ENCODE data around the gene GRIN3B.

GRIN3B gene

DNA sequence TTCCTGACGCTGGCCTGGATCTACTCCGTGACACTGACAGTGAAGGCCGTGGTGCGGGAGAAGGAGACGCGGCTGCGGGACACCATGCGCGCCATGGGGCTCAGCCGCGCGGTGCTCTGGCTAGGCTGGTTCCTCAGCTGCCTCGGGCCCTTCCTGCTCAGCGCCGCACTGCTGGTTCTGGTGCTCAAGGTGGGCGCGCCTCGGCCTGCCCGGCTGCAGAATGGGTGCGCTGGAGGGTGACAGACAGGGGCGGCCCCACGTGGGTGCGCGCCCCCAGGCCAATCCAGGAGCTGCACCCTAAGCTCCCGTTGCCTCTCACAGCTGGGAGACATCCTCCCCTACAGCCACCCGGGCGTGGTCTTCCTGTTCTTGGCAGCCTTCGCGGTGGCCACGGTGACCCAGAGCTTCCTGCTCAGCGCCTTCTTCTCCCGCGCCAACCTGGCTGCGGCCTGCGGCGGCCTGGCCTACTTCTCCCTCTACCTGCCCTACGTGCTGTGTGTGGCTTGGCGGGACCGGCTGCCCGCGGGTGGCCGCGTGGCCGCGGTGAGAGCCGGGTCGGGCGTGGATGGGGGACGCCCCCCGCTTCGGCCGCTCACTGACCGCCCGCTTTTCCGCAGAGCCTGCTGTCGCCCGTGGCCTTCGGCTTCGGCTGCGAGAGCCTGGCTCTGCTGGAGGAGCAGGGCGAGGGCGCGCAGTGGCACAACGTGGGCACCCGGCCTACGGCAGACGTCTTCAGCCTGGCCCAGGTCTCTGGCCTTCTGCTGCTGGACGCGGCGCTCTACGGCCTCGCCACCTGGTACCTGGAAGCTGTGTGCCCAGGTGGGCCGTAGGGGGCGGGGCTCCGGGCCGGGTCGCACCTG lies 46.8 kb downstream of the GRIN3B start:
- DNase-seq = no peak

DNA sequence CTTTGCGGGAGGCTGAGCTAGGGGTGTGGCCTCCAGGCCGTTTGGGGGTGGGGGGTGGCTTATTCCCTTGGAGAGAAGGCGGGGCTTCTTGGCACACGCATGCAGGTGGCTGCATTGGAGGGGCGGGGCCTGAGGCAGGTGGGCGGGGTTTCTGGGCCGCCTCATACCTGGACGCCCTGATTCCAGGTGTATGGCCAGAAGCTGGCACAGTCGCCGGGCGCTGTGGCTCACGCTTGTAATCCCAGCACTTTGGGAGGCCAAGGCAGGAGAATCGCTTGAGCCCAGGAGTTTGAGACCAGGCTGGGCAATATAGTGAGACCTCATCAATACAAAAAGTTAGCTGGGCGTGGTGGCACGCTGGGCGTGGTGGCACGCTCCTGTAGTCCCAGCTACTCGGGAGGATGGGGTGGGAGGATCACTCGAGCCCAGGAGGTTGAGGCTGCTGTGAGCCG lies 47.5 kb downstream of the GRIN3B start:
- no peak for DNase-seq

DNA sequence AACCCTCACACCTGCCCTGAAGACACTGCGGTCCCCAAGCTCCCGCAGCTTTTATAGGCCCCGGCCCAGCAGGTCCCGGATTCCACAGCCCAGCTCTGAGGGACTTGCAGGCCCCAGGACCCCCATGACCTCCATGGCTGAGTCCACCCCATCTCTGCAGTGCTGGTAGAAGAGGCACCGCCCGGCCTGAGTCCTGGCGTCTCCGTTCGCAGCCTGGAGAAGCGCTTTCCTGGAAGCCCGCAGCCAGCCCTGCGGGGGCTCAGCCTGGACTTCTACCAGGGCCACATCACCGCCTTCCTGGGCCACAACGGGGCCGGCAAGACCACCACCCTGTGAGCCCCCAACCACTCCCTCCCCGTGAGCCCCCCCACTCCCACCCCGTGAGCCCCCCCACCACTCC lies 48.9 kb downstream of the GRIN3B start:
- no peak for DNase-seq

DNA sequence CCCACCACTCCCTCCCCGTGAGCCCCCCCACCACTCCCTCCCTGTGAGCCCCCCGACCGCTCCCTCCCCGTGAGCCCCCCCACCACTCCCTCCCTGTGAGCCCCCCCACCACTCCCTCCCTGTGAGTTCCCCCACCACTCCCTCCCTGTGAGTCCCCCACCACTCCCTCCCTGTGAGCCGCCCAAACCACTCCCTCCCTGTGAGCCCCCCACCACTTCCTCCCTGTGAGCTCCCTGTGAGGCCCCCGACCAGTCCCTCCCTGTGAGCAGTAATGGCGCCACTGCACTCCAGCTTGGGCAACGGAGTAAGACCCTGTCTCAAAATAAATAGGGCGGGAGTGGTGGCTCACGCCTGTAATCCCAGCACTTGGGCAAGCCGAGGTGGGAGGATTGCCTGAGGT lies 49.6 kb downstream of the GRIN3B start:
- DNase-seq = no peak

DNA sequence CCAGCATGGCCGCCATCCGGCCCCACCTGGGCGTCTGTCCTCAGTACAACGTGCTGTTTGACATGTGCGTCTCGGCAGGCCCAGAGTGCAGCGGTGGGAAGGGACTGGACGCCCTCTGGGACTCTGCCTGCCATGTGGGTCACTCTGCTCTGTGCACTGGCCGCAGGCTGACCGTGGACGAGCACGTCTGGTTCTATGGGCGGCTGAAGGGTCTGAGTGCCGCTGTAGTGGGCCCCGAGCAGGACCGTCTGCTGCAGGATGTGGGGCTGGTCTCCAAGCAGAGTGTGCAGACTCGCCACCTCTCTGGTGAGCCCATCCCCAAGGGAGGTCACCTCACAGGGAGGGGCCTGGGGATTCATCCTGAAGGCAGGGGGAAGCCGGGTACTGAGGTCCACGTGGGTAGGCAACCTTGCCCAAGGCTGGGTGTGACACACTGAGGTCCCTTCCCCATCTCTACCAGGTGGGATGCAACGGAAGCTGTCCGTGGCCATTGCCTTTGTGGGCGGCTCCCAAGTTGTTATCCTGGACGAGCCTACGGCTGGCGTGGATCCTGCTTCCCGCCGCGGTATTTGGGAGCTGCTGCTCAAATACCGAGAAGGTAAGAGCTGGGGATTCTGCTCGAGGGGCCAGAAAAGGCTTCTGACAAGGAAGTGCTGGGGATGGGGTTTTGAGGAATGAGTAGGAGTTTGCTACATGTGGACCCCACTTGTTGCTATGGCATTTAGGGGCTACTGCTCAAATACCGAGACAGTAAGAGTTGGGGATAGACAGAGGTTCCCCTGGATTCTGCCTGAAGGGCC lies 51.0 kb downstream of the GRIN3B start:
- no peak for DNase-seq

DNA sequence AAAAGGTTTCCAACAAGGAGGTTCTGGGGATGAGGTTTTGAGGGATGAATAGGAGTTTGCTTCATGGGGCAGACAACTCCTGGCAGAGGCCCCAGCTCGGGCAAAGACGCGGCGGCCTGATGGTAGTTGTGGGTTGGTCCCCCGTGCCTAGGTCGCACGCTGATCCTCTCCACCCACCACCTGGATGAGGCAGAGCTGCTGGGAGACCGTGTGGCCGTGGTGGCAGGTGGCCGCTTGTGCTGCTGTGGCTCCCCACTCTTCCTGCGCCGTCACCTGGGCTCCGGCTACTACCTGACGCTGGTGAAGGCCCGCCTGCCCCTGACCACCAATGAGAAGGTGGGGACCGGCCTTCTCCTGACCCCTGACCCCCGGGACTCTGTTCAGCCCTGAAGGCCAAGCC lies 51.6 kb downstream of the GRIN3B start:
- no peak for DNase-seq

DNA sequence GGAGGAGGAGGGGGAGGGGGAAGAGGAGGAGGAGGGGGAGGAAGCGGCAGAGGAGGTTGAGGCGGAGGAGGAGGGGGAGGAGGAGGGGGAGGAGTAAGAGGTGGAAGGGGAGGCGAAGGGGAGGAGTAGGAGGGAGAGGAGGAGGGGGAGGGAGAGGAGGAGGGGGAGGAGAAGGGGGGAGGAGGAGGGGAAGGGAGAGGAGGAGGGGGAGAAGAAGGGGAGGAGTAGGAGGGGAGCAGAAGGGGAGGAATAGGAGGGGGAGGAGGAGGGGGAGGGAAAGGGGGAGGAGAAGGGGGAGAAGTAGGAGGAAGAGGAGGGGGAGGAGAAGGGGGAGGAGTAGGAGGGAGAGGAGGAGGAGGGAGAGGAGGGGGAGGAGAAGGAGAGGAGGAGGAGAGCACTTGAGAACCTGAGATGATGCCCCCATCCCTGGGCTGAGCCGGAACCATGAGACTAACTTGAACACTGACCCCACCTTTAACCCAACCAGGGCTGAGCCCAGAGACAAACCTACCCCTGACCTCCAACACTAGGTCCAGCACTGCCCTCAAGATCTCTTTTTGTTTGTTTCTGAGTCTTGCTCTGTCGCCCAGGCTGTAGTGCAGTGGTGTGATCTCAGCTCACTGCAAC lies 52.2 kb downstream of the GRIN3B start:
- no peak for DNase-seq

DNA sequence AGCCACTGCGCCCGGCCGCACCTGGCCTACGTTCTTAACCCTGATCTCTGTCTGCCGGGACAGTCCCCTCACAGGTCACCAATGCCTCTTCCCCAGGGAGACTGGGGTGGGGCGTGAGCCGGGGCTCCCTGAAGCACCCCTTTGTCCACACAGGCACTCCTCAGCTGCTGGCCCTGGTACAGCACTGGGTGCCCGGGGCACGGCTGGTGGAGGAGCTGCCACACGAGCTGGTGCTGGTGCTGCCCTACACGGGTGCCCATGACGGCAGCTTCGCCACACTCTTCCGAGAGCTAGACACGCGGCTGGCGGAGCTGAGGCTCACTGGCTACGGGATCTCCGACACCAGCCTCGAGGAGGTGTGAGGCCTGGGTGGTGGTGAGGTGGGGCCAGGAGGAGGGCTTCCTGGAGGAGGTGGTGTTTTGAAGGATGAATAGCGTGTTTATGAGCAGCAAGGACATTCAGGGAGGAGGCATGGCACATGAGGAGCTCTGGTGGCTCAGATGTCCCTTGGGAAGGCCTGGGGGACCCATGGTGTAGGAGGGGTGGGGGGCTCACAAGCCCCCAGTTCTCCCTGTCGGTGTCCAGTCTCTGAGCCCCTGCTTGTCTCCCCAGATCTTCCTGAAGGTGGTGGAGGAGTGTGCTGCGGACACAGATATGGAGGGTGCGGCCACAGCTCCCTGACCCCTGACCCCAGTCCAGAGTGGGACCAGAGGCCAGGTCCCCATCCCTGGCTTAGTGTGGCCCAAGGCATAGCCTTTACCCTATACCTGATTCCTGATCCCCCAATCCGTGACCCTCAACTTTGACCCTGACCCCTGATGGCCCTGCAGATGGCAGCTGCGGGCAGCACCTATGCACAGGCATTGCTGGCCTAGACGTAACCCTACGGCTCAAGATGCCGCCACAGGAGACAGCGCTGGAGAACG lies 53.2 kb downstream of the GRIN3B start:
- DNase-seq = no peak

DNA sequence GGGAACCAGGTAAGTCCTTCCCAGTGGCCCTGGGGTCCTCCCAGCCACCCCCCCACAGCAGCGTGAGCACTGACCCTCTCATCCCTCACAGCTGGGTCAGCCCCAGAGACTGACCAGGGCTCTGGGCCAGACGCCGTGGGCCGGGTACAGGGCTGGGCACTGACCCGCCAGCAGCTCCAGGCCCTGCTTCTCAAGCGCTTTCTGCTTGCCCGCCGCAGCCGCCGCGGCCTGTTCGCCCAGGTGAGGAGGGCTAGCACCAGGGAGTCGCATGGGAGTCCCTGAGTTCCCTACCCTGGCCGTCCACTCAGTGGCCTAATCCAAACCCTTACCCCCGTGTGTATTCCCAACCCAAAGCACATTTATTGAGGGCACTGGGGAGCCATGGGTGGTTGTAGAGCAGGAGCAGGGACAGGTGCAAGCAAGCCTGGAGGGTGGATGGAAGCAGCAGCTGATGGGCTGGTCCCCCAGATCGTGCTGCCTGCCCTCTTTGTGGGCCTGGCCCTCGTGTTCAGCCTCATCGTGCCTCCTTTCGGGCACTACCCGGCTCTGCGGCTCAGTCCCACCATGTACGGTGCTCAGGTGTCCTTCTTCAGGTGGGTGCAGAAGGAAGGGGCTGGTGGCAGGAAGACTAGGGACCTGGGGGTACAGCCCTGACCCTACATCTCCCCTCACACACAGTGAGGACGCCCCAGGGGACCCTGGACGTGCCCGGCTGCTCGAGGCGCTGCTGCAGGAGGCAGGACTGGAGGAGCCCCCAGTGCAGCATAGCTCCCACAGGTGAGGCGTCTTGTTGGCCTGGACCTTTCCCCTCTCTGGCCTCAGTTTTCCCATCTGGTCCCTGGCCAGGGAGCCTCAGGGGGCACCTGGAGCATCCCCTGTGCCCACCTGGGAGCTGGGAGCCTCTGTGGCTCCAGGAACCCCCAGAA lies 54.1 kb downstream of the GRIN3B start:
- no peak for DNase-seq

DNA sequence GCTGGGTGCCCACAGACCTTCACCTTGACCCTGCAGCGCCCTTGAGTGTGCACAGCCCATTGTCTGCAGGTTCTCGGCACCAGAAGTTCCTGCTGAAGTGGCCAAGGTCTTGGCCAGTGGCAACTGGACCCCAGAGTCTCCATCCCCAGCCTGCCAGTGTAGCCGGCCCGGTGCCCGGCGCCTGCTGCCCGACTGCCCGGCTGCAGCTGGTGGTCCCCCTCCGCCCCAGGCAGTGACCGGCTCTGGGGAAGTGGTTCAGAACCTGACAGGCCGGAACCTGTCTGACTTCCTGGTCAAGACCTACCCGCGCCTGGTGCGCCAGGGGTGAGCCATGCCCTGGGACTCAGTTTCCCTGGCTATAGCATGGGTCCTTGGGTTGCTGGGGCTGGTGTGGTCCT lies 54.8 kb downstream of the GRIN3B start:
- no peak for DNase-seq

DNA sequence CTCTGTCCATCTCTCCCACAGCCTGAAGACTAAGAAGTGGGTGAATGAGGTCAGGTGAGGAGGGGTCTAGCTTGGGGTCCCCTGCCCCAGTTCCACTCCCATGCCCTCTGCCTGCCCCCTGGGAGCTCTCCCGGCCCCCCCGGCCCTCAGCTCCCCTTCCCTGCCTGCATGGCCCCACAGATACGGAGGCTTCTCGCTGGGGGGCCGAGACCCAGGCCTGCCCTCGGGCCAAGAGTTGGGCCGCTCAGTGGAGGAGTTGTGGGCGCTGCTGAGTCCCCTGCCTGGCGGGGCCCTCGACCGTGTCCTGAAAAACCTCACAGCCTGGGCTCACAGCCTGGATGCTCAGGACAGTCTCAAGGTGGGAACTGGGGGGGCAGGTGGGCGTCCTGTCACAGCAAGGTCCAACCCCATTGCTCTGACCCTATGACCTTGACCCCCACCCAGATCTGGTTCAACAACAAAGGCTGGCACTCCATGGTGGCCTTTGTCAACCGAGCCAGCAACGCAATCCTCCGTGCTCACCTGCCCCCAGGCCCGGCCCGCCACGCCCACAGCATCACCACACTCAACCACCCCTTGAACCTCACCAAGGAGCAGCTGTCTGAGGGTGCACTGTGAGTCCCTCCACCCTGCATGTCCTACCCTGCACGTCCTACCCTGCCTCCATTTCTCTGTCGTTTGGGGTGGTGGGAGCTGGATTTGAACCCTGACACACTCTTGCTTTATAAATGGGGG lies 55.8 kb downstream of the GRIN3B start:
- no peak for DNase-seq

DNA sequence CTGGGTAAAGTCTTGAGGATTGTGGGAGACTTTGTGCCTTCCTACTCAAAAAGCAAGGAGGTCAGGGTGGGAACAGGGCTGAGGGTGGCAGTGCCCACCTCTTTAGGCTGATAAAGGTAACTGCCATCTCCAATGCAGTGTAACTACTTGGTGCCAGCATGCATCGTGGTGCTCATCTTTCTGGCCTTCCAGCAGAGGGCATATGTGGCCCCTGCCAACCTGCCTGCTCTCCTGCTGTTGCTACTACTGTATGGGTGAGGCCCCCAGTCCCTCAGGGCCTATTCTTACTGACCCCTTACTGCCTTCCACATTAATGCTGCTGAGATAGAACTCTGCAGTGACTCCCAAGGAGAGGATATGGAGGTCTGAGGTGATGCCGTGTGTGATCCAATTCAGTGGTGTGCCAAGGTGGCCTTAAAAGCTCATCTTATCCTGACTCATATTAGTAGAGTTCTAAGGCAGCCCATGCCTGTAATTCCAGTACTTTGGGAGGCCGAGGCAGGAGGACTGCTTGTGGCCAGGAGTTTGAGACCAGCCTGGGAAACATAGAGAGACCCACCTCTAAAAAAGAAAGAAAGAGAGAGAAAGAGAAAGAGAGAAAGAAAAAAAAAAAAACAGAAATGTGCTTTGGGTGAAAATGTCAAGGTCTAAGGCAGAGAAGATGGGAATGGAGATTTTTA lies 57.1 kb downstream of the GRIN3B start:
- DNase-seq = peak; percentile 86

DNA sequence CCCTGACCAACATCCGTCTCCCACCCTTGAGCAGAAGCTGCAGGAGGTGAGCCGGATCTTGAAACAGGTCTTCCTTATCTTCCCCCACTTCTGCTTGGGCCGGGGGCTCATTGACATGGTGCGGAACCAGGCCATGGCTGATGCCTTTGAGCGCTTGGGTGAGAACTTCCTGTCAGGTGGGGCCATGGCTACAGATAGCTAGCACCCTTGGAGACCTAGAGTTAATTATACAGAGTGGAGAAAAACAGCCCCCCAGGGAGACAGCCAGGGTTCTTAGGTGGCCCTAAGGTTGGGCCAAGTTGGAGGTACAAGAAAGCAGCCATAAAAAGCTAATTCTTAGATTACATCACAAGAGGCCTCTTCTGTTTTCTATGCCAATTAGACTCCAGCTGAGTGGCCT lies 57.9 kb downstream of the GRIN3B start:
- DNase-seq = no peak

Measured in DMS53 (cell line).